ENCODE data around the gene SLC12A2. TPM values are rescaled to one million over a fixed set of nuclear protein-coding genes. Genes with fewer than 3 reads are reported as not detected.

Gene SLC12A2
- total and polyA plus RNA-seq, 9 of the 15 experiments (the other 6 are each of a cell fraction or from before 2014, with no cell fraction given) = 5.1 to 20.3 (median 12.6) TPM

- TF ChIP-seq, protein P1, sequence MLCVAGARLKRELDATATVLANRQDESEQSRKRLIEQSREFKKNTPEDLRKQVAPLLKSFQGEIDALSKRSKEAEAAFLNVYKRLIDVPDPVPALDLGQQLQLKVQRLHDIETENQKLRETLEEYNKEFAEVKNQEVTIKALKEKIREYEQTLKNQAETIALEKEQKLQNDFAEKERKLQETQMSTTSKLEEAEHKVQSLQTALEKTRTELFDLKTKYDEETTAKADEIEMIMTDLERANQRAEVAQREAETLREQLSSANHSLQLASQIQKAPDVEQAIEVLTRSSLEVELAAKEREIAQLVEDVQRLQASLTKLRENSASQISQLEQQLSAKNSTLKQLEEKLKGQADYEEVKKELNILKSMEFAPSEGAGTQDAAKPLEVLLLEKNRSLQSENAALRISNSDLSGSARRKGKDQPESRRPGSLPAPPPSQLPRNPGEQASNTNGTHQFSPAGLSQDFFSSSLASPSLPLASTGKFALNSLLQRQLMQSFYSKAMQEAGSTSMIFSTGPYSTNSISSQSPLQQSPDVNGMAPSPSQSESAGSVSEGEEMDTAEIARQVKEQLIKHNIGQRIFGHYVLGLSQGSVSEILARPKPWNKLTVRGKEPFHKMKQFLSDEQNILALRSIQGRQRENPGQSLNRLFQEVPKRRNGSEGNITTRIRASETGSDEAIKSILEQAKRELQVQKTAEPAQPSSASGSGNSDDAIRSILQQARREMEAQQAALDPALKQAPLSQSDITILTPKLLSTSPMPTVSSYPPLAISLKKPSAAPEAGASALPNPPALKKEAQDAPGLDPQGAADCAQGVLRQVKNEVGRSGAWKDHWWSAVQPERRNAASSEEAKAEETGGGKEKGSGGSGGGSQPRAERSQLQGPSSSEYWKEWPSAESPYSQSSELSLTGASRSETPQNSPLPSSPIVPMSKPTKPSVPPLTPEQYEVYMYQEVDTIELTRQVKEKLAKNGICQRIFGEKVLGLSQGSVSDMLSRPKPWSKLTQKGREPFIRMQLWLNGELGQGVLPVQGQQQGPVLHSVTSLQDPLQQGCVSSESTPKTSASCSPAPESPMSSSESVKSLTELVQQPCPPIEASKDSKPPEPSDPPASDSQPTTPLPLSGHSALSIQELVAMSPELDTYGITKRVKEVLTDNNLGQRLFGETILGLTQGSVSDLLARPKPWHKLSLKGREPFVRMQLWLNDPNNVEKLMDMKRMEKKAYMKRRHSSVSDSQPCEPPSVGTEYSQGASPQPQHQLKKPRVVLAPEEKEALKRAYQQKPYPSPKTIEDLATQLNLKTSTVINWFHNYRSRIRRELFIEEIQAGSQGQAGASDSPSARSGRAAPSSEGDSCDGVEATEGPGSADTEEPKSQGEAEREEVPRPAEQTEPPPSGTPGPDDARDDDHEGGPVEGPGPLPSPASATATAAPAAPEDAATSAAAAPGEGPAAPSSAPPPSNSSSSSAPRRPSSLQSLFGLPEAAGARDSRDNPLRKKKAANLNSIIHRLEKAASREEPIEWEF (CRISPR knock-in tag; IDR thresholded peaks at IDR 0.05) = no peak
- TF ChIP-seq ZNF316 (IDR thresholded peaks at IDR 0.05) = no peak
- TF ChIP-seq RBBP5 (IDR thresholded peaks at IDR 0.05; ENCODE audit: borderline replicate concordance, insufficient read depth, low read length, poor library complexity, severe bottlenecking) = peak; percentile 65
- TF ChIP-seq HNRNPK (IDR thresholded peaks at IDR 0.05; ENCODE audit: low read depth, low read length, poor library complexity, severe bottlenecking) = no peak
- TF ChIP-seq ZFX (CRISPR knock-in tag; IDR thresholded peaks at IDR 0.05) = 0 out of 2 replicates have a peak, but pooled peaks have one; percentile 93
- TF ChIP-seq, protein P2, sequence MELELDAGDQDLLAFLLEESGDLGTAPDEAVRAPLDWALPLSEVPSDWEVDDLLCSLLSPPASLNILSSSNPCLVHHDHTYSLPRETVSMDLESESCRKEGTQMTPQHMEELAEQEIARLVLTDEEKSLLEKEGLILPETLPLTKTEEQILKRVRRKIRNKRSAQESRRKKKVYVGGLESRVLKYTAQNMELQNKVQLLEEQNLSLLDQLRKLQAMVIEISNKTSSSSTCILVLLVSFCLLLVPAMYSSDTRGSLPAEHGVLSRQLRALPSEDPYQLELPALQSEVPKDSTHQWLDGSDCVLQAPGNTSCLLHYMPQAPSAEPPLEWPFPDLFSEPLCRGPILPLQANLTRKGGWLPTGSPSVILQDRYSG (tag; conservative IDR thresholded peaks at IDR 0.05; ENCODE audit: low read depth) = no peak
- TF ChIP-seq POLR3A (IDR thresholded peaks at IDR 0.05; ENCODE audit: borderline replicate concordance, extremely low read depth, insufficient read depth, insufficient read length) = no peak
- TF ChIP-seq PML (IDR thresholded peaks at IDR 0.05; ENCODE audit: low read length) = peak; percentile 6; the same call in 1 of the 2 replicates
- TF ChIP-seq NFE2 (IDR thresholded peaks at IDR 0.05; ENCODE audit: low read depth) = no peak
- TF ChIP-seq, protein P3, sequence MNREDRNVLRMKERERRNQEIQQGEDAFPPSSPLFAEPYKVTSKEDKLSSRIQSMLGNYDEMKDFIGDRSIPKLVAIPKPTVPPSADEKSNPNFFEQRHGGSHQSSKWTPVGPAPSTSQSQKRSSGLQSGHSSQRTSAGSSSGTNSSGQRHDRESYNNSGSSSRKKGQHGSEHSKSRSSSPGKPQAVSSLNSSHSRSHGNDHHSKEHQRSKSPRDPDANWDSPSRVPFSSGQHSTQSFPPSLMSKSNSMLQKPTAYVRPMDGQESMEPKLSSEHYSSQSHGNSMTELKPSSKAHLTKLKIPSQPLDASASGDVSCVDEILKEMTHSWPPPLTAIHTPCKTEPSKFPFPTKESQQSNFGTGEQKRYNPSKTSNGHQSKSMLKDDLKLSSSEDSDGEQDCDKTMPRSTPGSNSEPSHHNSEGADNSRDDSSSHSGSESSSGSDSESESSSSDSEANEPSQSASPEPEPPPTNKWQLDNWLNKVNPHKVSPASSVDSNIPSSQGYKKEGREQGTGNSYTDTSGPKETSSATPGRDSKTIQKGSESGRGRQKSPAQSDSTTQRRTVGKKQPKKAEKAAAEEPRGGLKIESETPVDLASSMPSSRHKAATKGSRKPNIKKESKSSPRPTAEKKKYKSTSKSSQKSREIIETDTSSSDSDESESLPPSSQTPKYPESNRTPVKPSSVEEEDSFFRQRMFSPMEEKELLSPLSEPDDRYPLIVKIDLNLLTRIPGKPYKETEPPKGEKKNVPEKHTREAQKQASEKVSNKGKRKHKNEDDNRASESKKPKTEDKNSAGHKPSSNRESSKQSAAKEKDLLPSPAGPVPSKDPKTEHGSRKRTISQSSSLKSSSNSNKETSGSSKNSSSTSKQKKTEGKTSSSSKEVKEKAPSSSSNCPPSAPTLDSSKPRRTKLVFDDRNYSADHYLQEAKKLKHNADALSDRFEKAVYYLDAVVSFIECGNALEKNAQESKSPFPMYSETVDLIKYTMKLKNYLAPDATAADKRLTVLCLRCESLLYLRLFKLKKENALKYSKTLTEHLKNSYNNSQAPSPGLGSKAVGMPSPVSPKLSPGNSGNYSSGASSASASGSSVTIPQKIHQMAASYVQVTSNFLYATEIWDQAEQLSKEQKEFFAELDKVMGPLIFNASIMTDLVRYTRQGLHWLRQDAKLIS (CRISPR knock-in tag; IDR thresholded peaks at IDR 0.05) = no peak
- TF ChIP-seq MEF2A (IDR thresholded peaks at IDR 0.05; ENCODE audit: control insufficient read depth, low read depth, low read length) = no peak
- no peak for TF ChIP-seq JUND (IDR thresholded peaks at IDR 0.05; ENCODE audit: borderline replicate concordance, low read depth, low read length)
- TF ChIP-seq JUND (tag; IDR thresholded peaks at IDR 0.05; ENCODE audit: borderline replicate concordance, low read depth, low read length) = no peak
- no peak; the same call in 1 of the 2 replicates for TF ChIP-seq EP400 (IDR thresholded peaks at IDR 0.05)
- TF ChIP-seq, protein P4, sequence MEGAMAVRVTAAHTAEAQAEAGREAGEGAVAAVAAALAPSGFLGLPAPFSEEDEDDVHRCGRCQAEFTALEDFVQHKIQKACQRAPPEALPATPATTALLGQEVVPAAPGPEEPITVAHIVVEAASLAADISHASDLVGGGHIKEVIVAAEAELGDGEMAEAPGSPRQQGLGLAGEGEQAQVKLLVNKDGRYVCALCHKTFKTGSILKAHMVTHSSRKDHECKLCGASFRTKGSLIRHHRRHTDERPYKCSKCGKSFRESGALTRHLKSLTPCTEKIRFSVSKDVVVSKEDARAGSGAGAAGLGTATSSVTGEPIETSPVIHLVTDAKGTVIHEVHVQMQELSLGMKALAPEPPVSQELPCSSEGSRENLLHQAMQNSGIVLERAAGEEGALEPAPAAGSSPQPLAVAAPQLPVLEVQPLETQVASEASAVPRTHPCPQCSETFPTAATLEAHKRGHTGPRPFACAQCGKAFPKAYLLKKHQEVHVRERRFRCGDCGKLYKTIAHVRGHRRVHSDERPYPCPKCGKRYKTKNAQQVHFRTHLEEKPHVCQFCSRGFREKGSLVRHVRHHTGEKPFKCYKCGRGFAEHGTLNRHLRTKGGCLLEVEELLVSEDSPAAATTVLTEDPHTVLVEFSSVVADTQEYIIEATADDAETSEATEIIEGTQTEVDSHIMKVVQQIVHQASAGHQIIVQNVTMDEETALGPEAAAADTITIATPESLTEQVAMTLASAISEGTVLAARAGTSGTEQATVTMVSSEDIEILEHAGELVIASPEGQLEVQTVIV (CRISPR knock-in tag; IDR thresholded peaks at IDR 0.05; ENCODE audit: borderline replicate concordance) = no peak
Observed at GRCh38 chr5:128082551-128083032, 974 bp upstream of the SLC12A2 start (continued).
